ENCODE measurements around the gene POLL. TPM values are rescaled to one million over a fixed set of nuclear protein-coding genes. Genes with fewer than 3 reads are reported as not detected.
"Not testable (repeated sequence)": the region's sequence is repeated elsewhere in the genome, so short reads cannot be mapped to it uniquely, and the experiment has no call there.

POLL gene
- total RNA-seq (2021) (27.2 and 30.6 TPM in 2 replicates), Bru-seq, nascent RNA (percentile 73 among the genes with signal in this experiment), BruChase-seq, experiment 1, labeled RNA remaining after a 2-hour chase (percentile 71 among the genes with signal in this experiment), BruChase-seq, experiment 2, labeled RNA remaining after a 6-hour chase (percentile 72 among the genes with signal in this experiment)
- long read RNA-seq, transcript POLL-205 (8 exons, 2,360 nt) = major isoform, 5 of 38 reads
- long read RNA-seq, partial matches to known transcripts = 9 of 38 reads
- long read RNA-seq, other reads (novel, unspliced or antisense) = 22 of 38 reads

- DNase-seq (ENCODE audit: low spot score) = peak; percentile 96
- CTCF ChIA-PET = no interaction called here
- Histone ChIP-seq H3K36me3 (ENCODE audit: insufficient read depth, low read length, poor library complexity, severe bottlenecking) (peaks cover 2% of the 10 kb centered on the region), H3K9me3 (ENCODE audit: low read depth, low read length, poor library complexity, severe bottlenecking) (no peaks in the 10 kb centered on the region), H3K4me3 (ENCODE audit: low read depth, low read length, poor library complexity, severe bottlenecking) (peak within 1 kb of the TSS; percentile 77), H3K4me1 (ENCODE audit: insufficient read depth, low read length, poor library complexity, severe bottlenecking) (peaks cover 7% of the 10 kb centered on the region), H3K27me3 (replicated peaks; ENCODE audit: insufficient read depth, low read depth, low read length, poor library complexity) (no peaks in the 10 kb centered on the region), H3K27ac (ENCODE audit: low read depth, low read length, poor library complexity, severe bottlenecking) (peak within 1 kb of the TSS; percentile 67)
- POLR2A ChIA-PET (ENCODE audit: low non-redundant PET) = no interaction called here
- TSS peak; percentile 52 for BruUV-seq (replicated peaks)
- no peak for TF ChIP-seq CTCF (conservative IDR thresholded peaks at IDR 0.05; ENCODE audit: low read depth, low read length)
- TF ChIP-seq EZH2 (IDR thresholded peaks at IDR 0.05; ENCODE audit: borderline replicate concordance, low read depth, low read length, poor library complexity, severe bottlenecking) = no peak
- intact Hi-C loops (cut with micrococcal nuclease; ENCODE audit: unreplicated experiment) = no loop called here
Observed at GRCh38 chr10:101587725-101588653, at the start of gene POLL, which contains the start of gene DPCD. Gene POLL (minus strand): TSS chr10:101588257. CDS start chr10:101587360, 897 bp downstream. Gene DPCD (plus strand): TSS chr10:101588321. CDS start chr10:101588337, 16 bp downstream.

- H3K36me3 ChIP-seq (ENCODE audit: insufficient read depth, low read length, poor library complexity, severe bottlenecking); POLR2A ChIA-PET (ENCODE audit: low non-redundant PET); H3K9me3 ChIP-seq (ENCODE audit: low read depth, low read length, poor library complexity, severe bottlenecking); H3K27me3 ChIP-seq (replicated peaks; ENCODE audit: insufficient read depth, low read depth, low read length, poor library complexity); CTCF ChIA-PET; intact Hi-C loops (cut with micrococcal nuclease; ENCODE audit: unreplicated experiment); H3K27ac ChIP-seq (ENCODE audit: low read depth, low read length, poor library complexity, severe bottlenecking); H3K4me1 ChIP-seq (ENCODE audit: insufficient read depth, low read length, poor library complexity, severe bottlenecking); DNase-seq (ENCODE audit: low spot score); BruUV-seq (replicated peaks); H3K4me3 ChIP-seq (ENCODE audit: low read depth, low read length, poor library complexity, severe bottlenecking): not testable (repeated sequence)
Observed at GRCh38 chr10:101633510-101633909, 45.5 kb upstream of the POLL start.

- Histone ChIP-seq H3K4me1 (ENCODE audit: insufficient read depth, low read length, poor library complexity, severe bottlenecking) (no peaks in the 10 kb centered on the region), H3K9me3 (ENCODE audit: low read depth, low read length, poor library complexity, severe bottlenecking) (no peaks in the 10 kb centered on the region), H3K27ac (ENCODE audit: low read depth, low read length, poor library complexity, severe bottlenecking) (no peak overlapping the region), H3K27me3 (replicated peaks; ENCODE audit: insufficient read depth, low read depth, low read length, poor library complexity) (no peaks in the 10 kb centered on the region), H3K36me3 (ENCODE audit: insufficient read depth, low read length, poor library complexity, severe bottlenecking) (no peaks in the 10 kb centered on the region), H3K4me3 (ENCODE audit: low read depth, low read length, poor library complexity, severe bottlenecking) (no peak overlapping the region)
- ChIA-PET POLR2A (ENCODE audit: low non-redundant PET) (no interaction called here), CTCF (no interaction called here)
- no peak for DNase-seq (ENCODE audit: low spot score)
- BruUV-seq (replicated peaks) = no TSS peak
- TF ChIP-seq CTCF (conservative IDR thresholded peaks at IDR 0.05; ENCODE audit: low read depth, low read length) (no peak), EZH2 (IDR thresholded peaks at IDR 0.05; ENCODE audit: borderline replicate concordance, low read depth, low read length, poor library complexity, severe bottlenecking) (no peak)
- intact Hi-C loops (cut with micrococcal nuclease; ENCODE audit: unreplicated experiment) = no loop called here
Observed at GRCh38 chr10:101631821-101632475, 43.9 kb upstream of the POLL start.
